ENCODE results near the gene TMEM235.

GRCh38 chr17:78272181-78272913, 40.9 kb downstream of the TMEM235 start:
- TF ChIP-seq ZBTB40 (IDR thresholded peaks at IDR 0.05): no peak
- no peak for TF ChIP-seq ZBTB40 (CRISPR knock-in tag; IDR thresholded peaks at IDR 0.05)
- peak; percentile 87 for TF ChIP-seq CREB1 (IDR thresholded peaks at IDR 0.05)
- TF ChIP-seq CREB1 (CRISPR knock-in tag; IDR thresholded peaks at IDR 0.05): peak; percentile 88
- no peak for TF ChIP-seq POLR2A (conservative IDR thresholded peaks at IDR 0.05)
- no peak for TF ChIP-seq TAF1 (IDR thresholded peaks at IDR 0.05; ENCODE audit: control insufficient read depth, extremely low read depth, insufficient read depth, low read length, severe bottlenecking)
- peak; percentile 97 for TF ChIP-seq ID3 (CRISPR knock-in tag; IDR thresholded peaks at IDR 0.05)
- TF ChIP-seq ID3 (tag; IDR thresholded peaks at IDR 0.05): peak; percentile 100
- no peak for TF ChIP-seq REST (IDR thresholded peaks at IDR 0.05; ENCODE audit: borderline replicate concordance)
- TF ChIP-seq REST (CRISPR knock-in tag; IDR thresholded peaks at IDR 0.05; ENCODE audit: low read depth): peak; percentile 96
